CD4-positive, alpha-beta T cell (primary cell): ENCODE results near the gene TRIM69. TPM values are rescaled to one million over a fixed set of nuclear protein-coding genes. Genes with fewer than 3 reads are reported as not detected.

ENCODE experiments used
- ATAC-seq: fragments of 200-7000 bp; cut with Tn5 transposase; one replicate; pipeline ENCODE4 v1.10.0; 2022; ENCODE audit warnings: mild to moderate bottlenecking; ENCODE audit not compliant: poor library complexity
- CTCF ChIA-PET: fragments of 350-600 bp; sonication (Branson Sonifier 250); formaldehyde crosslinking; loops from one replicate; lab custom pipeline; 2021; ENCODE audit warnings: antibody characterized with exemption, inconsistent platforms; lab: Charles Lee
- POLR2A ChIA-PET: fragments of 350-600 bp; sonication (Branson Sonifier 250); formaldehyde crosslinking; loops from one replicate; lab custom pipeline; 2021; ENCODE audit warnings: antibody characterized with exemption, inconsistent platforms; lab: Charles Lee
- DNase-seq, 14 experiments: peaks; one replicate each; pipeline ENCODE4 v3.0.0-alpha.2; 2013 to 2020; ENCODE audit warnings: mixed read lengths in 2 of 14
- H3K27ac ChIP-seq, 2 donors: one replicate each; pipeline versions ENCODE4 v1.5.1 to v1.7.0; 2013; ENCODE audit warnings: low read length in 2 of 2, low read depth in 1 of 2, mild to moderate bottlenecking in 1 of 2
- H3K27me3 ChIP-seq, 2 experiments: 1 replicate in 1 of 2; 2 replicates in 1 of 2; pipeline versions ENCODE4 v1.6.1 to v1.7.0; 2013; ENCODE audit warnings: low read length in 2 of 2, control low read depth in 1 of 2, mild to moderate bottlenecking in 1 of 2, moderate library complexity in 1 of 2; ENCODE audit not compliant: insufficient read depth in 2 of 2, control insufficient read depth in 1 of 2
- H3K36me3 ChIP-seq: one replicate; pipeline ENCODE4 v1.6.1; 2013; ENCODE audit warnings: low read length, control low read depth; ENCODE audit not compliant: insufficient read depth
- H3K4me1 ChIP-seq: one replicate; pipeline ENCODE4 v1.6.1; 2013; ENCODE audit warnings: low read length, control low read depth; ENCODE audit not compliant: insufficient read depth
- H3K4me3 ChIP-seq: one replicate; pipeline ENCODE4 v1.5.1; 2013; ENCODE audit warnings: mild to moderate bottlenecking, low read length, moderate library complexity
- H3K9me3 ChIP-seq, 2 experiments: 1 replicate in 1 of 2; 2 replicates in 1 of 2; pipeline versions ENCODE4 v1.6.1 to v1.7.0; 2013; ENCODE audit warnings: low read length in 2 of 2, mild to moderate bottlenecking in 2 of 2, control low read depth in 1 of 2, moderate library complexity in 1 of 2; ENCODE audit not compliant: control insufficient read depth in 1 of 2, insufficient read depth in 1 of 2
- H3K27ac Mint-ChIP-seq: one replicate; pipeline ENCODE4 v1.8.0; 2020; ENCODE audit warnings: mixed read lengths
- H3K27me3 Mint-ChIP-seq: one replicate; pipeline ENCODE4 v1.8.0; 2021; ENCODE audit warnings: mixed read lengths
- H3K36me3 Mint-ChIP-seq: one replicate; pipeline ENCODE4 v1.8.0; 2021; ENCODE audit warnings: low read depth, mixed read lengths
- H3K4me1 Mint-ChIP-seq: one replicate; pipeline ENCODE4 v1.8.0; 2021; ENCODE audit warnings: low read depth, mixed read lengths
- H3K4me3 Mint-ChIP-seq: one replicate; pipeline ENCODE4 v1.8.0; 2020; ENCODE audit warnings: mild to moderate bottlenecking, mixed read lengths
- H3K9me3 Mint-ChIP-seq: one replicate; pipeline ENCODE4 v1.8.0; 2020; ENCODE audit warnings: mixed read lengths
- CTCF ChIP-seq: fragments of 200-600 bp; IDR thresholded peaks from one replicate; pipeline ENCODE4 v1.8.0; 2022; ENCODE audit warnings: antibody characterized with exemption, mild to moderate bottlenecking
- intact Hi-C, 2 experiments: fragments of 100-400 bp; cut with DNase I in 1 of 2; cut with micrococcal nuclease in 1 of 2; formaldehyde crosslinking; loops; one replicate each; pipeline versions ENCODE4 v1.15.1 to v1.9.0; 2023 to 2025; cut with DNase I, micrococcal nuclease
- total RNA-seq, 174 experiments: library from RNA in 2 of 174; stranded (reverse) in 2 of 174; gene quantifications; one replicate each; pipeline ENCODE4 v1.2.3 and lab custom pipeline; 2021 to 2026

The TRIM69 gene
- total RNA-seq, 2 experiments from 2014 or later, result 6.2 to 9.8 TPM

GRCh38 chr15:44779761-44780160, 43.4 kb downstream of the TRIM69 start:
- intact Hi-C loops, result no loop called here
- CTCF ChIA-PET, result no interaction called here

GRCh38 chr15:44780608-44781007, 44.3 kb downstream of the TRIM69 start:
- no peak for DNase-seq
- Mint-ChIP-seq H3K9me3 (no peaks in the 10 kb centered on the region), H3K36me3 (peaks cover 5% of the 10 kb centered on the region), H3K27me3 (no peaks in the 10 kb centered on the region), H3K27ac (no peak overlapping the region), H3K4me1 (peaks cover 13% of the 10 kb centered on the region), H3K4me3 (no peak overlapping the region)
- H3K9me3 ChIP-seq, result no peaks in the 10 kb centered on the region
- intact Hi-C loops, result no loop called here
- H3K36me3 ChIP-seq, result no peaks in the 10 kb centered on the region
- no peaks in the 10 kb centered on the region for H3K27me3 ChIP-seq
- ATAC-seq, result no peak
- ChIA-PET POLR2A (interaction anchor here (0.8 to 2.4 kb wide), 3 partner anchors 49 to 117 kb away, joined by 3 to 8 read pairs (median 5); partner anchors contain the start of gene SPG11), CTCF (no interaction called here)
- no peak overlapping the region for H3K27ac ChIP-seq
- TF ChIP-seq CTCF, result no peak
- peaks cover 12% of the 10 kb centered on the region for H3K4me1 ChIP-seq
- no peak overlapping the region for H3K4me3 ChIP-seq

More at GRCh38 chr15:44779761-44780160, 43.4 kb downstream of the TRIM69 start:
- POLR2A ChIA-PET, result interaction anchor here (2.0 to 2.4 kb wide), 2 partner anchors 64 to 116 kb away, joined by 5 to 8 read pairs; partner anchors contain the start of gene SPG11
- no peak overlapping the region for H3K4me3 ChIP-seq
- peaks cover 12% of the 10 kb centered on the region for H3K4me1 Mint-ChIP-seq
- H3K9me3 Mint-ChIP-seq, result no peaks in the 10 kb centered on the region
- no peak for ATAC-seq
- peaks cover 5% of the 10 kb centered on the region for H3K36me3 Mint-ChIP-seq
- no peak overlapping the region for H3K27ac Mint-ChIP-seq
- no peaks in the 10 kb centered on the region for H3K9me3 ChIP-seq
- no peak overlapping the region for H3K4me3 Mint-ChIP-seq
- no peak overlapping the region for H3K27ac ChIP-seq
- no peaks in the 10 kb centered on the region for H3K36me3 ChIP-seq
- H3K27me3 ChIP-seq, result no peaks in the 10 kb centered on the region
- no peaks in the 10 kb centered on the region for H3K27me3 Mint-ChIP-seq
- TF ChIP-seq CTCF, result no peak
- no peak for DNase-seq
- peaks cover 9% of the 10 kb centered on the region for H3K4me1 ChIP-seq

GRCh38 chr15:44781128-44781810, 44.9 kb downstream of the TRIM69 start:
- CTCF ChIA-PET, result interaction anchor here (0.6 to 1.1 kb wide), 2 partner anchors 80 to 197 kb away, joined by 3 read pairs; no protein-coding TSS in a partner anchor
- Histone ChIP-seq H3K4me3 (no peak overlapping the region), H3K27me3 (no peaks in the 10 kb centered on the region), H3K27ac (no peak overlapping the region), H3K9me3 (no peaks in the 10 kb centered on the region), H3K36me3 (no peaks in the 10 kb centered on the region), H3K4me1 (peaks cover 12% of the 10 kb centered on the region)
- H3K4me3 Mint-ChIP-seq, result no peak overlapping the region
- H3K36me3 Mint-ChIP-seq, result peaks cover 5% of the 10 kb centered on the region
- H3K27ac Mint-ChIP-seq, result no peak overlapping the region
- no peaks in the 10 kb centered on the region for H3K27me3 Mint-ChIP-seq
- H3K9me3 Mint-ChIP-seq, result no peaks in the 10 kb centered on the region
- DNase-seq, result no peak
- POLR2A ChIA-PET, result interaction anchor here (0.8 to 2.4 kb wide), 5 partner anchors 50 to 133 kb away, joined by 3 to 8 read pairs (median 5); partner anchors contain the start of genes B2M, PATL2 and SPG11
- no peak for ATAC-seq
- peaks cover 13% of the 10 kb centered on the region for H3K4me1 Mint-ChIP-seq
- TF ChIP-seq CTCF, result no peak
- intact Hi-C loops, result no loop called here
